PC-9 (cell line): Measurements from ENCODE around the gene LMNB1.

Experiments
- CTCF ChIP-seq: fragments of 200-600 bp; sonication (generic); conservative IDR thresholded peaks from 2 replicates; pipeline ENCODE4 v1.6.1; 2017; ENCODE audit warnings: mixed run types, antibody characterized with exemption, mild to moderate bottlenecking, moderate library complexity
- EZH2 ChIP-seq: fragments of 200-600 bp; sonication (generic); IDR thresholded peaks from 2 replicates; pipeline ENCODE4 v1.8.0; 2017; ENCODE audit warnings: antibody characterized with exemption, low read depth

DNA sequence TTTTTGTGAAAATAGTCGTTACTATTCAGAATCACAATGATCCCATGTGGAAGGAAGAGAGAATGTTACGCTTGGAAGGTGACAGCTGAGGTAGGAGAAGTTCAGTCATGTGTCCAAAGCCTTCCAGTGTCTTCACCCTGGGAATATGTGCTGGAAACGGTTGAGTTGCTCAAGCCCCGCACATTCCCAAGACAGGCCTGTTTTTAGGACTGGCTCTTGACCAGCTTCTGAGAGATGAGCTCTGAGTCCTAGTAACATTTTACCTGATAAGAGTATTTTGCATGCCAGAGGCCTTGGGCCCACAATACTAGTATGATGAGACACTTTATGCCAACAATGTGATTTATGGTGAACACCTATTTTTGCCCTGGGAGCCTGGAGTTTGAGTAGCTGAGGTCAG, 101.7 kb downstream of the LMNB1 start:
- TF ChIP-seq CTCF = no peak
- no peak for TF ChIP-seq EZH2
